22Rv1 (cell line): Measurements from ENCODE around the gene ZNF627.
"Not testable (repeated sequence)": the region's sequence is repeated elsewhere in the genome, so short reads cannot be mapped to it uniquely, and the experiment has no call there.

ENCODE experiments used
- CTCF ChIP-seq: fragments of 450-650 bp; IDR thresholded peaks from 2 replicates; pipeline ENCODE4 v1.5.1; 2017; ENCODE audit warnings: mild to moderate bottlenecking
- ZFX ChIP-seq: fragments of 450-650 bp; IDR thresholded peaks from 2 replicates; pipeline ENCODE4 v1.6.1; 2017; ENCODE audit warnings: antibody characterized with exemption, borderline replicate concordance

GRCh38 chr19:11622401-11622800 lies 25.1 kb downstream of the ZNF627 start:
- TF ChIP-seq CTCF, ZFX: not testable (repeated sequence)
